SJCRH30 (cell line): ENCODE results near the gene NR2F2. TPM values are rescaled to one million over a fixed set of nuclear protein-coding genes. Genes with fewer than 3 reads are reported as not detected.

Source experiments
- DNase-seq, 2 experiments: peaks; one replicate each; pipeline ENCODE4 v3.0.0-alpha.2; 2015 to 2020
- H3K27ac ChIP-seq: fragments of 250-450 bp; sonication (Bioruptor Pico); 2 replicates; pipeline ENCODE4 v1.5.1; 2020; ENCODE audit warnings: mild to moderate bottlenecking, moderate library complexity
- H3K27me3 ChIP-seq: fragments of 250-450 bp; sonication (Bioruptor Pico); 2 replicates; pipeline ENCODE4 v1.5.1; 2020; ENCODE audit warnings: mild to moderate bottlenecking, moderate library complexity
- H3K36me3 ChIP-seq: fragments of 250-450 bp; sonication (Bioruptor Pico); 2 replicates; pipeline ENCODE4 v1.5.1; 2020; ENCODE audit warnings: mild to moderate bottlenecking, moderate library complexity
- H3K4me1 ChIP-seq: fragments of 250-450 bp; sonication (Bioruptor Pico); 2 replicates; pipeline ENCODE4 v1.5.1; 2020; ENCODE audit warnings: mild to moderate bottlenecking, moderate library complexity
- H3K4me3 ChIP-seq: fragments of 250-450 bp; sonication (Bioruptor Pico); 2 replicates; pipeline ENCODE4 v1.5.1; 2020; ENCODE audit warnings: mild to moderate bottlenecking, moderate library complexity
- H3K9me3 ChIP-seq: fragments of 250-450 bp; sonication (Bioruptor Pico); replicated peaks from 2 replicates; pipeline ENCODE4 v1.5.1; 2020; ENCODE audit warnings: mild to moderate bottlenecking, moderate library complexity
- total RNA-seq: library from RNA; depleted of rRNA; stranded (reverse); fragments of >200 nt; shearing (Covaris generic); gene quantifications from 2 replicates; pipeline ENCODE4 v1.2.3, GENCODE V29; 2014

NR2F2 gene
- total RNA-seq, 1 experiment from 2014 or later = 24.5 TPM

DNA sequence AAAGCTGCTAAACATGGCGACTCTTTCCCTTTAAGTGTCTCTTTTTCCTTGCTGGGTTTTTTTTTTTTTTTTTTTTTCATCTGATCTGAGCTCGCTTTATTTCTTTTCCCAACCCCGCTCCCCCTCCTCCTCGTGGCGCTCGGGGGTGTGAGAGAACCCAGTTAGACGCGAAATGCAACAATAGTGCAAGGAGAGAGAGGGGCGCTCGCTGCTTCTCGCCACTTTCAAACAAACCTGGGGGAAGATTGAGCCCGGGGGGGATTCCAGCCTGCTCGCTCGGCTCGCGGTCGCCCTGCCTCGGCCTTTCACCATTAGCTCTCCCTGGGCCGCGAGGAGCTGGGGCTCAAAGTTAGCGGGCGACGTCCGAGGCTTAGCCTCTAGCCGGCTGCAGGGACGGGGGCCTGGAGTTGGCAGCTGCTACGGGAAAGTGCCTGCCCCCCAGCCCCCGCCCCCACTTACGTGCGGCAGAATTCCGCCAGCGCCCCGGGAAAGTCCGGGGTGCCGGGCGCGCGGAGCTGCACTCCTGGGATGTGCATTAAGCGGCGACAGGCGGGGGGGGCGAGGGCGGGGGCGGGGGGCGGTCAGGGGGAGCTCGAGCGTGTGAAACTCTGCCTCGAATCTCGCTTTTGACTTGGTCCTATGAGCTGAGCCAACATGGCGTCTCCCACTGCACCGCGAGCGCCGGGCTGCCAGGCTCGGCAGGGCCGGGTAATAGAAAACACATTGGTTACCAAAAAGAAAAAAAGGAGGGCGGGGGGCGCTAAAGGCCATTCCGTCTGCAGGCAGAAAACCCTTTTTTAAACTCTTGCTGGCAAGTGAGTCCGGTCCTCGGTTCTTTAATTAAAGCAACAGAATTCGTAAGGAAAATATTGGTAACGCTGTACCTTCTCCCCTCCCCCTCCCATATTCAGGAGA, 10.4 kb downstream of the NR2F2 start:
- no peaks in the 10 kb centered on the region for H3K27me3 ChIP-seq
- no peak overlapping the region for H3K4me3 ChIP-seq
- peaks cover 65% of the 10 kb centered on the region for H3K36me3 ChIP-seq
- no peaks in the 10 kb centered on the region for H3K9me3 ChIP-seq
- H3K4me1 ChIP-seq = peaks cover 7% of the 10 kb centered on the region
- H3K27ac ChIP-seq = no peak overlapping the region
- DNase-seq = no peak

DNA sequence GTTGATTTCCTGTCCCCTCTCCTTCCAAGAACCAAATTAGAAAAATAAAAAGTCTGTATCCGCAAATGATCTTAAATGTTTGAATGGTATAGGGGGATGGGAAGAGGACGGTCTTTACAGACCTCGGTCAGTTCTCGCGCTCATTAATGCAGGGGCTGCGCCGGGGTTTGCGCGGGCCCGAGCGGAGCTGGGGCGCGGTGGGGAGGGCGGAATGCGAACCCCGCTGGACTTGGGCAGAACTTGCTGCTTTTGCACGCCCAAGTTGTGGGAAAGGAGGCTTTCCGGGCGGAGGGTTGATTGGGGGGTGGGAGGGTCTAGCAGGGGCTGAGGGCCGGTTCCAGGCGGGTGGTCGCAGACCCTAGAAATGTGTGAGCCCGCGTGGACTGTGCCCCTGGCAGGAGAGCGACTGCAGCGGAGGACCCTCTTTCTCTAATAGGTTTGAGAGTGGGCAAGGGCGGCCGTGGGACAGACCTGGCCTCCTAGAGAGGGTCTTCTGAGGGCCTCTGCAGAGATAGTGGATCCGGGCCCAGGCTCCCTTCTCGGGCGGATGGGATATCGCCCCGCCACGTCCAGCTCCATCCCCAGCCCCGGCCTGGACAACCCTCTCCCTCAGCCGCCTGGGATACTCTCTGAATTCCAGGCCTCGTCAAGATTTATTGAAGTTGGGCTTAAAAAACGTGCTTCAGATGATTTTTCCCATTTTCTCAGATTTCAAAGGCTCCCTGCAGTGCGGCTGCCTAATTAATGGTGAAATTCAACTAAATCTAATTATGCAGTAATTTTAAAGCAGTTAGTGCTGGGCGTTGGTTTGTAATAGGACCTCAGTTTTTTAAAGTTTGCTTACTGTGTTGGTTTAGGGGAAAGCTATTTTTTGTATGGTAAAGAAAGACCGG, 11.3 kb downstream of the NR2F2 start:
- Histone ChIP-seq H3K4me3 (no peak overlapping the region), H3K36me3 (peaks cover 58% of the 10 kb centered on the region), H3K27ac (no peak overlapping the region), H3K9me3 (no peaks in the 10 kb centered on the region), H3K4me1 (peaks cover 7% of the 10 kb centered on the region; the same call in 1 of the 2 replicates), H3K27me3 (no peaks in the 10 kb centered on the region)
- DNase-seq = no peak

DNA sequence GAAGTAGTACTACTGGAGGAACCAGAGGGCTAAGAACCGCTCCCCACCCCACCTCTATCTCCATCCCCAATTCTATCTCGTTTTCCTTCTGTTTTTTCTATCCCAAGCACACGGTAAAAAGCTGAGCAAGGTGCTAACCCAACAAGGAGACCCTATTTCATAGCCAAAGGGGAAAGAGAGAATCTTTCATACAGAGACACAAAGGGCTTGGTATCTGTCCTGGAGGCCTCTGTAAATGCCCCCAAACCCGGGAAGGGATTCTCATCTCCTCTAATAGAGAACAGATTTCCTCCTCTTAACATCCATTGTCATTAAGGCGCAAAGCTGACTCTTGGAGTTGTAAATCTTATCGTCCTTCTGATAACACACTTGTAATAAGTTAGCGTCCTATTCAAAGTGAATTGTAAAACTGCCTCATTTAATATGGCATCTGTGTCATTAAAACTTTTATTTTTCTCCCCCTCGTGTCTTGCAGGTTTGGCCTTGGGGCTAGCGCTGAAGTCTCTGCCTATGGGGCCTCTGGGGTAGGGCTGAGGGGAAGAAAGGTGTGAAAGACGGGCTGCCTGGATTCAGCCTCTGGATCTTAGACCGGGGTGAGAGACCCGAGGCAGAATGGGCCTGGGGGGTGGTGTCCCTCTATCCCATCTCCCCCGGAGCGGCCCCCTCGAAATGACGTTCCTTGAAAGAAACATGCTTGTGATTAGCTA, 12.1 kb downstream of the NR2F2 start:
- Histone ChIP-seq H3K27ac (no peak overlapping the region), H3K4me3 (no peak overlapping the region), H3K9me3 (no peaks in the 10 kb centered on the region), H3K27me3 (no peaks in the 10 kb centered on the region), H3K4me1 (peaks cover 7% of the 10 kb centered on the region; the same call in 1 of the 2 replicates), H3K36me3 (peaks cover 54% of the 10 kb centered on the region)
- no peak for DNase-seq

DNA sequence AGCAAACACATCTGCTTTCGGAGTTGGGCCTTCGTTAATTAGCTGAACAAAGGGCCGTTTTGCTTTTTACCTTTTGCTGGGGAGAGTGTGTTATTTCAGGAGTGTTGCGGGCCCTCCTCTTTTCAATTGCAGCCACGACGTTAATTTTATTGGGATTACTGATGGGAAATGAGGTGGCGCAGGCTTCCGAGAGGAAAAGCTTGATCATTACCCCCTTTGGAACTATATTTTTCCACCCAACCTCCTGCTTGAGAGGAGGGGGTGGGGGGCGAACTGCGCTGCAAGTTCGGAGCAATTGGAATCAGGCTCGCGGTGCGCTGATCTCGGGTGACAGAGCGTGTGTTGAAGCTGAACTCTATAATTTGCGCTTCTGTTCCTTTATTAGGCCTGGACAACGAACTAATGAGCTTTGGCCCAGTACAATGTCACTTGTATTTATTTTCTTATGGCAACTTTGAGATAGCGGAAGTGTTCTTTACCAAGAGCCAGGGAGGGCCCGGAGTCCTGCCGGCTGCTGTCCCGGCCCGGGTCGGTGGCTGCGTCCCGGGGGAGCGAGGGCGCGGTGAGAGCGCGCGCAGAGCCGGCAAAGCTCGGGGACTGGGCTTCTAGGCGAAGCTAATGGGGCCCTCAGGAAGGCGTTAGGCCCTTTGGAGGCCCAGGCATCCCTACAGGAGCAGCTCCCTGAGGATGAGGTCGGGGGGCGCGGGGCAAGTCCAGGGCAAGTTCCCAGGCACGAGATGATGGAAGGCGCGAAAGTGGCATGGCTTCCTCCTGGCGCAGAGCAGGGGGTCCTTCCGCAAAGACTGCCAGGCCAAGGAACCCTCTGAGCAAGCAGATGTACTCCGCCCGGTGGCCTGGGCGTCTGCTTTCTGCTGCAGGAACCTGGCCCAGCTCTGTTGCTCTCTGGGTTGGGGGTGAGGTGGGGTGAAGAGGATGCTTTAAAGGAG, 12.9 kb downstream of the NR2F2 start:
- Histone ChIP-seq H3K4me1 (0 out of 2 replicates have a peak, but pooled peaks cover 3% of the 10 kb centered on the region), H3K9me3 (no peaks in the 10 kb centered on the region), H3K4me3 (no peak overlapping the region), H3K36me3 (peaks cover 46% of the 10 kb centered on the region), H3K27ac (no peak overlapping the region), H3K27me3 (no peaks in the 10 kb centered on the region)
- DNase-seq = no peak

DNA sequence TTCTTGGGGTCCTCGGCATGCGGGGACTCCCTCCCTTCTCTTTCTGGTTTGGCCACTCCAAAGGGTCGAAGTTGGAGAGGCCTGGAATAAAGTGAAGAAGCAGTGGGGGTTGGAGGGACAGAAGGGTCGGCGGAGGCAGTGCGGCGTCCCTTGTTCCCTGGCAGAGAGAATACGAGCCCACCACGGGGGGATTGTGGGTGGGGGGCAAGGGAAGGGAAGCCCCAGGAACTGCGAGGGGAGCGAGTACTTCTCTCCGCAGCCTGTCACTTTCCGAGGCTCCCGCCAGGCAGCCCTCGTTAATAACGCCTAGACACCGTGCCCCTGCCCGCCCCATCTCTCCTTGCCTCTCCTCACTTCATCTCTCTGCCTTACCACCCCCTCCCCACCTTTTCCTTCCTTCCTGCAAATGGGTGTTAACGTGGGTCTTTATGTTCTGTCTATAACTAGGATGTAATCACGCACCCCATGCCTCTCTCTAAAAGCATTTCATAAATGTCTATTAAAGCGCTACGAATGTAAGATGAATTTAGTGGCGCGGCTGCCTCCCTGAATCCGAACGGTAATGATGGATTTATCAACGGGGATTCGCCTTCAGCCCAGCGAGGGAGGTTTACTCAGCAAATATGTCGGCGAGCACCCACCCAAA, 13.7 kb downstream of the NR2F2 start:
- 0 out of 2 replicates have a peak, but pooled peaks cover 2% of the 10 kb centered on the region for H3K4me1 ChIP-seq
- DNase-seq = no peak
- no peaks in the 10 kb centered on the region for H3K9me3 ChIP-seq
- no peak overlapping the region for H3K27ac ChIP-seq
- no peak overlapping the region for H3K4me3 ChIP-seq
- peaks cover 38% of the 10 kb centered on the region for H3K36me3 ChIP-seq
- H3K27me3 ChIP-seq = no peaks in the 10 kb centered on the region

DNA sequence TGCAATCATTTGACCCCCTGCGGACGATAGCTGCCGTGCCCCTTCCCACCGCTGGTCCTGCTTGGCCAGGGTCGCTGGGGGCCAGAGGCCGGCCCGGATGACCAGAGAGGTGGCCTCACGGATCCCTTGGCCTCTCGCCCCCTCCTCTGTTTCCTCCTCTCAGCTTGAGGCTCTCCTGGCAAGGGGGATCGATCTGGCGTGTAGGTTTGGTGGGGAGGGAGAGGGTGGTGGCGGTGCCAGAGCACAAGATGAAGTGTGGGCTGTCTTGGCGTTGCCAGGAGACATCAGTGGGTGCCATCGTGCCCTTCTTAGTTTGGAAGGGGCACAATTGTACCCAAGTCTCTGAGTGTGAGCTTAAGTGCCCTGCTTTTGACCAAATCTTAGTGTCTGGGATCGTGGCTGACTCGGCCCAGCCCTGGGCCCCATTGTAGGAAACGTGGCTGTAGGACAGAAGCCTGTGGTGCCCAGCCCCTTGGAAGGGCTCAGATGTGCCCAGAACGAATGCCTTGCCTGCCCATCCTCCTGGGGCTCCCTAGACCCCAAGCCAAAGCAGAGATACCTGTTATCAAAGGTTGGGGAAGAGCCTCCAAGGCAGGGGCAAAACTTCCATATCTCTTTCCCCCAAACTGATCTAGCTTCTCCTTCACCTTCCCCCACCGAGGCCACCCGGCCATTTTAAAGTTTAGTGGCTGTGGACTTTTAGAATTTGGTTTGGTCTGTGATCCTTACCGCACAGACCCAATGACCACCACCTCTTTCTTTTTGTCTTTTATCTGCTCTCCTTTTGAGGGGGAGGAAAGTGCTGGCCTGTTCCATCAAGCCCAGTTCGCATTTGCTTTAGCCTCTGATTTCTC, 14.4 kb downstream of the NR2F2 start:
- H3K4me3 ChIP-seq = no peak overlapping the region
- no peak overlapping the region for H3K27ac ChIP-seq
- no peak for DNase-seq
- no peaks in the 10 kb centered on the region for H3K4me1 ChIP-seq
- no peaks in the 10 kb centered on the region for H3K27me3 ChIP-seq
- no peaks in the 10 kb centered on the region for H3K9me3 ChIP-seq
- H3K36me3 ChIP-seq = peaks cover 30% of the 10 kb centered on the region

DNA sequence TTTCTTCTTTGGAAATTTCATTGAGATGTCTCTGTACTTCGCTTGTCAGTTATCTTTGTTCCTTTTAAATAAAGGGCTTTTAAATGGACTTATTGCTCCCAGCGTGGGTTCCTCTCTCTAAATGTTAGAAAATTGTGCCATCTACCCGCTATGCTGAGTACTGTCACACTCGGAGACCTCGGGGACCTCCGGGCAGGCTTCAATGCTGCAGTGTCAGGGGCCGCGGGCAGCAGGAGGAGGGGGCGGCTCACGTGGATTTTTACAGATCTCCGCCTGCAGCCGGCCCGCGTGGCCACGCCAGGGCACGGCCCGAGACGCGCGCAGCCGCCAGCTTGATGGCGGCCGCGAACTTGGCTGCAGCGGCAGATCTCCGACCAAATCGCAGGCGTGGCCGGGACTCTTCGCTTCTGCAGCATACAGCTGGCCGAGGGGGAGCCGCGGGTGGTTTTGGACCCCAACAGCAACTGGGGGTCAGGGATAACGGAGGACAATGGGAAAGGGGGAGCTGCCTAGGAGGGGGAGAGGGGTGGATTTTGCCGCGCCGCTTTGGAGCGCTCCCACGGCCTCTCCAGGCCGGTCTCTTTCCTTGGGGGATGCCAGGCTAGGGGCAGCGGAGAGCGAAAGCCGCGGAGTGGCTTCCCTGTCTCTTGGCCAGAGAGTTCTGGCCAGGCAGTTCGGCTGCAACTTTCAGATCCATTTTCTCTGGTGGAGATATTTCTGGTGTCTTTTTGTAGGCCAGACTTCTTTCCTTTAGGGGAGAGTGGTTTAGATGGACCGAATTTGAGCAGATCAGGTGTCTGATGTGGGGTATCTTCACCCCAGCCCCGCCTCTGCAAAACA, 15.3 kb downstream of the NR2F2 start:
- Histone ChIP-seq H3K27me3 (no peaks in the 10 kb centered on the region), H3K27ac (no peak overlapping the region), H3K4me3 (no peak overlapping the region), H3K9me3 (no peaks in the 10 kb centered on the region), H3K4me1 (no peaks in the 10 kb centered on the region), H3K36me3 (peaks cover 30% of the 10 kb centered on the region)
- DNase-seq = peak in 1 of 2 experiments; percentile 18

DNA sequence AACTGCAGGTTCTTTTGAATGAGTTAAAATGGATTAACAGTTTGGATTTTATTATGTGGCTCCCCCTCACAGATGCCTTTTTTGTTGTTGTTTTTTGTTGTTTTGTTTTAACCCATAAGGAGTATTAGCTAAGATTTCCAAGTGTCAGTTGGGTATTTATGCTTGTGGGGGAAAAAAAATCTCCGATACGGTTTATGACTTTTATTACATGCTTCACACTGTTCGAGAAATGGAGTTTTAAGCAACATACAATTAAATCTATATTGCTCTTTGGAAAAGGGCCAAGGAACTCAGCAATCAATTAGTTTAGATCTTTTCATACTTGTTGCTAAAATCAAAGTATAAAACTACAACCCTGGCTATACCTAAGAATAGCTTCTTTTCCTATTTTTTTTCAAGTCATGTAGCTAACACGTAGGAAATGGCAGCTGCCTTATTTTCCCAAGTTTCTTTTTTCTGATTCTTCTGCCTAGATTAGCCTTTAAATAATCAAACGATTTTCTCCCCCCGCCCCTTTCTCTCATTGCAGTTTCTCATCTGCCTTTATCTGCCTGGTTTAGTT, 16.0 kb downstream of the NR2F2 start:
- DNase-seq = no peak
- Histone ChIP-seq H3K4me3 (no peak overlapping the region), H3K9me3 (no peaks in the 10 kb centered on the region), H3K27ac (no peak overlapping the region), H3K4me1 (no peaks in the 10 kb centered on the region), H3K27me3 (no peaks in the 10 kb centered on the region), H3K36me3 (peaks cover 27% of the 10 kb centered on the region)

DNA sequence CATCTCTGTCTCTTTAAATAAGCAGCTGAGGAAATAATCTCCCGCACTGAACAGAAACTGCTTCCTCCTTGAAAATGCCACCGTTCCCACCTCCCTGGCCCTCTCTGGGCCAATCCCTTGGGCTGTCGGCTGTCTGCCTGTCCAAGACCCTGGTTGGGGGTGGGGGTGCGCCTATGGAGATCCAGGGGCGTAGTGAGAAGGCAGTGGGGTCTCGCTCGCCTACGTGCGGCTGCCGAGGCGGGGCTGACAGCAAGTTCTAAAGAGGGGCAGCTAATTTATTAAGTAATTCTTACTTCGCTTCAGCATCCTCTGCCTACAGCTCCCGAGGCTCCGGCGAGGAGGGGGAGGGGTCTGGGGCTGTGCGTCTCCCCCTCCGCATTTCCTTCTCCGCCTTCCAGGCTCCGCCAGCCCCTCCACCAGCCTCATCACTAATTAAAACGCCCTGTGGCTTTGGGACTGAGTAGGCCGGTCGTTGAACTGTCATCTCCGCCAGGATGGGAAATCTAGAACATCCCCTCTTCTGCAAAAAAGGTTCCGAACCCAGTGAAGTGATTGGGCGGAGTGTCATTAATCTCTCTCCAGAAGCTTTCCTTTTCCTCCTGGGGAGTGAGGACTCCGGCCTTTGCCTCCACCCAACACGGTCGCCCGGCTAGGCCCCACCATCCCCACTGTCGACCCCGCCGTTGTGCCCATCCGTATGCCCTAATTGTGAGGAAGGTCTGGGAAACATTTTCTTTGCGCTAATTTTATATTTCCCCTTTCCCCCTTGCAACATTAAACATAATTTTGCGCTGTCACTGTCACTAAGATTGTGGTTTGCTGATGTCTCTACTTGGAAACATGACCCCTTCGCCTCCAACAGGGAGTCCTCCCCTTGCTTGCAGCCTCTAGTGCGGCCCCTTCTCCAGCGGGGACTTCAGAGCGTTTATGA, 16.9 kb downstream of the NR2F2 start:
- peaks cover 22% of the 10 kb centered on the region for H3K36me3 ChIP-seq
- no peak for DNase-seq
- no peak overlapping the region for H3K27ac ChIP-seq
- H3K9me3 ChIP-seq = no peaks in the 10 kb centered on the region
- no peak overlapping the region for H3K4me3 ChIP-seq
- H3K4me1 ChIP-seq = no peaks in the 10 kb centered on the region
- no peaks in the 10 kb centered on the region for H3K27me3 ChIP-seq

DNA sequence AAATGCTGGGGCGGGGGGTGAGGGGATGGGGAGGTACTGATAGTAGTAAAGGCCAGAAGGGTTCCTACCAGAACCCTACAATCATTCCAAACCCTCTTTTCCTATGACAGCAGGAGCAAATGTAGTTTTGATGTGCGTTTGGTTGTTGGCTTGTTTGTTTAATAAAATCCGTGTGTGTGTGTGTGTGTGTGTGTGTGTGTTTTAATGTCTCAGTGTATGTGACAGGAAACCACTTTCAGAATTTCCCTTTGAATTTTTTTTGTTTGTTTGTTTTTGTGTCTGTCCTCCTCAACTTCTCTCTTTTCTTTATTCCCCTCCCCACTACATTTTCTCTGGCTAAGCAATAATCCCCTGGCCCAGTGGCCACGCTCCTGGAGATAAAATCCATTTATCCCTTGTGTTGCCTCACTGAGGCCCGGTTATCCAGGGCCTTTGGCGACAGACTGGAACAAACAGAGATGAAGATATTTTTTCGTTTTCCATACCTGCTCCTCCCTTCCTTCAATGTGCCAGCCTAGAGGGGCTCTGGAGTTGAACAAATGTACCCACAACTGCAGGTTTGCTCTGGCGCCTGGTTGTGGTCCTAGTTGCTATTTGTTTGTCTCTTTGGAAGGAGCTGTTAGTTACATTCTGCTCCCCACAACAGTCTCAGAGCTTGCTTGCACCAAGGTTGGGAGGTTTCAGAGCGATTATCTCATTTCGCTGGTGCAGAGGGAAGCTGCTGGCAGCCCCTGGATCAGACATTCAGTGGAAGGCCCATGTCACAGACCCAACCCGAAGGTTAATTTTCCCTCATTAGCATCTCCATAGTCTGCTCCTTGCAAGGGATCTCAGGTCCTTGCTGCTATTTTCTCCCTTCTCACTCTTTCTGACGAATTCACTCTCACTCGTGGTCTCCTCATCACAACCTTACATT, 17.9 kb downstream of the NR2F2 start:
- H3K27ac ChIP-seq = no peak overlapping the region
- no peaks in the 10 kb centered on the region for H3K9me3 ChIP-seq
- no peaks in the 10 kb centered on the region for H3K4me1 ChIP-seq
- no peak for DNase-seq
- peaks cover 14% of the 10 kb centered on the region for H3K36me3 ChIP-seq
- no peaks in the 10 kb centered on the region for H3K27me3 ChIP-seq
- no peak overlapping the region for H3K4me3 ChIP-seq
